ENCODE measurements around the gene CTSZ.

CTSZ gene

DNA sequence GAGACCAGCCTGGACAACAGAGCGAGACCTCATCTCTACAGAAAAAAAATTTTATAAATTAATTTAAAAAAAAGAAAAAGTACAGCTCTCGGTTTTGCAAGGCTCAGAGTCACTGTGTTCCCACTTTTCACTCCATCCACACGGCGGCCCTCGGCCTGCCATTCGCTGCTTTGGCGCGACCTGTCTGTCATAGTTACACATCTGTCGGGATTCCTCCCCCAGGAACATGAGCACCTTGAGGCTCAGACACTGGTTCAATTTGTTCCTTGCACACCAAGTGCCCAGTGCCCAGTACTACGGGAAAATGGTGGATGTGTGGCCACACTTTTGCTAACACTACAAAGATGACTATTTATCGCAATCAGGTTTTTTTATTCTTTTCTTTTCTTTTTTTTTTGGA lies 8.4 kb downstream of the CTSZ start:
- H3K27ac ChIP-seq (replicated peaks) = no peak overlapping the region
- H3K4me3 ChIP-seq (replicated peaks; ENCODE audit: insufficient read depth, low read length) = no peak overlapping the region
- DNase-seq (ENCODE audit: low read depth in 1 of 2, low spot score in 1 of 2) = no peak
- TF ChIP-seq, protein P1, sequence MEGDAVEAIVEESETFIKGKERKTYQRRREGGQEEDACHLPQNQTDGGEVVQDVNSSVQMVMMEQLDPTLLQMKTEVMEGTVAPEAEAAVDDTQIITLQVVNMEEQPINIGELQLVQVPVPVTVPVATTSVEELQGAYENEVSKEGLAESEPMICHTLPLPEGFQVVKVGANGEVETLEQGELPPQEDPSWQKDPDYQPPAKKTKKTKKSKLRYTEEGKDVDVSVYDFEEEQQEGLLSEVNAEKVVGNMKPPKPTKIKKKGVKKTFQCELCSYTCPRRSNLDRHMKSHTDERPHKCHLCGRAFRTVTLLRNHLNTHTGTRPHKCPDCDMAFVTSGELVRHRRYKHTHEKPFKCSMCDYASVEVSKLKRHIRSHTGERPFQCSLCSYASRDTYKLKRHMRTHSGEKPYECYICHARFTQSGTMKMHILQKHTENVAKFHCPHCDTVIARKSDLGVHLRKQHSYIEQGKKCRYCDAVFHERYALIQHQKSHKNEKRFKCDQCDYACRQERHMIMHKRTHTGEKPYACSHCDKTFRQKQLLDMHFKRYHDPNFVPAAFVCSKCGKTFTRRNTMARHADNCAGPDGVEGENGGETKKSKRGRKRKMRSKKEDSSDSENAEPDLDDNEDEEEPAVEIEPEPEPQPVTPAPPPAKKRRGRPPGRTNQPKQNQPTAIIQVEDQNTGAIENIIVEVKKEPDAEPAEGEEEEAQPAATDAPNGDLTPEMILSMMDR (IDR thresholded peaks at IDR 0.05; ENCODE audit: insufficient read depth, low read length) = no peak
- TF ChIP-seq SPI1 (IDR thresholded peaks at IDR 0.05; ENCODE audit: borderline replicate concordance, low read depth) (no peak), GABPA (IDR thresholded peaks at IDR 0.05; ENCODE audit: low read depth) (no peak), REST (IDR thresholded peaks at IDR 0.05; ENCODE audit: insufficient replicate concordance, low read depth) (no peak), POLR2AphosphoS5 (IDR thresholded peaks at IDR 0.05; ENCODE audit: low read depth) (no peak)
- H3K27me3 ChIP-seq (ENCODE audit: insufficient read depth, poor library complexity, severe bottlenecking) = no peaks in the 10 kb centered on the region

DNA sequence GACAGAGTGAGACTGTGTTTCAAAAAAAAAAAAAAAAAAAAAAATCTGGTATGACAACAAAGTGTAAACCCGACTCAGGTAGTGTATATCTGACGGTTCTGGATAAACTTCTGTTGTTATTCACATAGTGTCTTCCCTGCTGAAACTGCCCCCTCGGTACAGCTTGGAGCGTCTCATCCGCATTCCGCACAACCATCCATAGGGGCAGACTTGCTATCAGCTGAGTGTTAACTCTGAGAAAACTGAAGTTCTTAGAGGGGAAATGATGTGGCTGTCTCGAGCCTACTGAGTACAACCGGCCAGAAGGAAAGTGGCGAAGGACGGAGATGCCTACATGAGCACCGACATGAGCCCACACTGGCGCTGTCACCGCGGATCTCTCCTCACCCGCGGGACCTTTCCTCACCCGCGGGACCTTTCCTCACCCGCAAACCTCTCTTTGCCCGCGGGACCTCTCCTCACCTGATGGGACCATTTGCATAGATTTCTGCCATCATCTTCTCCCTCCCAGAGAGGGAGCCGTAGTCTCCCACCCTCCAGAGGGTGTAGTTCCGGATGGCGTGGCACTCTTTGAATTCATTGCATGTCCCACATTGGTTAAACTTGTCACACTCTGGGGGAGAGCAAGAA lies 9.8 kb downstream of the CTSZ start:
- H3K4me3 ChIP-seq (replicated peaks; ENCODE audit: insufficient read depth, low read length) = no peak overlapping the region
- TF ChIP-seq SPI1 (IDR thresholded peaks at IDR 0.05; ENCODE audit: borderline replicate concordance, low read depth) = no peak
- TF ChIP-seq REST (IDR thresholded peaks at IDR 0.05; ENCODE audit: insufficient replicate concordance, low read depth) = no peak
- TF ChIP-seq, protein P1 (IDR thresholded peaks at IDR 0.05; ENCODE audit: insufficient read depth, low read length) = no peak
- TF ChIP-seq POLR2AphosphoS5 (IDR thresholded peaks at IDR 0.05; ENCODE audit: low read depth) = no peak
- no peak for TF ChIP-seq GABPA (IDR thresholded peaks at IDR 0.05; ENCODE audit: low read depth)
- H3K27me3 ChIP-seq (ENCODE audit: insufficient read depth, poor library complexity, severe bottlenecking) = no peaks in the 10 kb centered on the region
- H3K27ac ChIP-seq (replicated peaks) = no peak overlapping the region
- no peak for DNase-seq (ENCODE audit: low read depth in 1 of 2, low spot score in 1 of 2)

DNA sequence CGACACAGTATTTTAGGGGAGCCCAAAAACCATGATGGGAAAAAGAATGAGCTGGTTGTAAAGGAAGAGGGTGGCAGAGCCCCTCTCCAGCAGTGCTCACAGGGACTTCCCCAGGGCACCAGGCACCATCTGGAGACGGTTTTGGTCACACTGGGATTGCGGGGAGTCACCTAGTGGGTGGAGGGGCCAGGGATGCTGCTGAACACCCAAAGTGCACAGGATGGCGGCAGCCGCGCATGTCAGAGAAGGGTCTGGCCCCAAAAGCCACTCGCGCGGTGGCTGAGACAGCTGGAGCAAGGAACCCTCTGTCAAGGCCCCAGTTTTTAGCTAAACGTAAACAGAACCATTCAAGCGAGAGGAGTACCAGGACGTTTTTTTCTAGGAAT lies 10.8 kb downstream of the CTSZ start:
- no peak for DNase-seq (ENCODE audit: low read depth in 1 of 2, low spot score in 1 of 2)
- no peak overlapping the region for H3K27ac ChIP-seq (replicated peaks)
- no peak overlapping the region for H3K4me3 ChIP-seq (replicated peaks; ENCODE audit: insufficient read depth, low read length)
- no peak for TF ChIP-seq GABPA (IDR thresholded peaks at IDR 0.05; ENCODE audit: low read depth)
- no peak for TF ChIP-seq POLR2AphosphoS5 (IDR thresholded peaks at IDR 0.05; ENCODE audit: low read depth)
- no peak for TF ChIP-seq SPI1 (IDR thresholded peaks at IDR 0.05; ENCODE audit: borderline replicate concordance, low read depth)
- no peak for TF ChIP-seq REST (IDR thresholded peaks at IDR 0.05; ENCODE audit: insufficient replicate concordance, low read depth)
- TF ChIP-seq, protein P1 (IDR thresholded peaks at IDR 0.05; ENCODE audit: insufficient read depth, low read length) = no peak
- no peaks in the 10 kb centered on the region for H3K27me3 ChIP-seq (ENCODE audit: insufficient read depth, poor library complexity, severe bottlenecking)
